ENCODE data around the gene SMPD3. TPM values are rescaled to one million over a fixed set of nuclear protein-coding genes. Genes with fewer than 3 reads are reported as not detected.

SMPD3 gene
- total RNA-seq, 1 donor from 2014 or later, result 5.6 TPM

DNA sequence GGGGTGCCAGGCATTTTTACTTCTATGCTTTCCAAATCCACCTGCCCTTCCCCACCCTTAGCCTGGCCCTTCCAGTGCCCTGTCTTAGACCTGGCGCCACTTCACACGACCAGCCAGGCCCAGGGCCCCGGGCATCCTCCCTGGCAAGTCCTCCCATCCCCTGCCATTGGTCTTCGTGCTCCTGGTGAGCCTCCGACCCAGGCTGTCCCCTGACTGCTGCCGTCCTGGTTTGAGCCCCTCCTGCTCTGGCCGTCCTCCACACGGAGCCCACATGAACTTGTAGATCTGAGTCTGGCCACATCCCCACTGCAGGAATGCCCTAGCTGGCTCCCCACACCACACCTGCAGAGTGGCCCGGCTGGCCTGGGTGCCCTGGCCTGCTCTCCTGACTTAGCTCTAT lies 93.5 kb downstream of the SMPD3 start:
- no peaks in the 10 kb centered on the region for H3K9me3 ChIP-seq
- H3K4me1 ChIP-seq, result peaks cover 11% of the 10 kb centered on the region
- H3K27me3 ChIP-seq, result no peaks in the 10 kb centered on the region
- intact Hi-C loops (cut with DNase I), result no loop called here
- ATAC-seq (no peak), DNase-seq (no peak)
- peaks cover 71% of the 10 kb centered on the region for H3K36me3 ChIP-seq
- H3K4me3 ChIP-seq, result no peak overlapping the region
- TF ChIP-seq, protein P1, sequence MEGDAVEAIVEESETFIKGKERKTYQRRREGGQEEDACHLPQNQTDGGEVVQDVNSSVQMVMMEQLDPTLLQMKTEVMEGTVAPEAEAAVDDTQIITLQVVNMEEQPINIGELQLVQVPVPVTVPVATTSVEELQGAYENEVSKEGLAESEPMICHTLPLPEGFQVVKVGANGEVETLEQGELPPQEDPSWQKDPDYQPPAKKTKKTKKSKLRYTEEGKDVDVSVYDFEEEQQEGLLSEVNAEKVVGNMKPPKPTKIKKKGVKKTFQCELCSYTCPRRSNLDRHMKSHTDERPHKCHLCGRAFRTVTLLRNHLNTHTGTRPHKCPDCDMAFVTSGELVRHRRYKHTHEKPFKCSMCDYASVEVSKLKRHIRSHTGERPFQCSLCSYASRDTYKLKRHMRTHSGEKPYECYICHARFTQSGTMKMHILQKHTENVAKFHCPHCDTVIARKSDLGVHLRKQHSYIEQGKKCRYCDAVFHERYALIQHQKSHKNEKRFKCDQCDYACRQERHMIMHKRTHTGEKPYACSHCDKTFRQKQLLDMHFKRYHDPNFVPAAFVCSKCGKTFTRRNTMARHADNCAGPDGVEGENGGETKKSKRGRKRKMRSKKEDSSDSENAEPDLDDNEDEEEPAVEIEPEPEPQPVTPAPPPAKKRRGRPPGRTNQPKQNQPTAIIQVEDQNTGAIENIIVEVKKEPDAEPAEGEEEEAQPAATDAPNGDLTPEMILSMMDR (IDR thresholded peaks at IDR 0.05), result no peak
- no peak overlapping the region for H3K27ac ChIP-seq

DNA sequence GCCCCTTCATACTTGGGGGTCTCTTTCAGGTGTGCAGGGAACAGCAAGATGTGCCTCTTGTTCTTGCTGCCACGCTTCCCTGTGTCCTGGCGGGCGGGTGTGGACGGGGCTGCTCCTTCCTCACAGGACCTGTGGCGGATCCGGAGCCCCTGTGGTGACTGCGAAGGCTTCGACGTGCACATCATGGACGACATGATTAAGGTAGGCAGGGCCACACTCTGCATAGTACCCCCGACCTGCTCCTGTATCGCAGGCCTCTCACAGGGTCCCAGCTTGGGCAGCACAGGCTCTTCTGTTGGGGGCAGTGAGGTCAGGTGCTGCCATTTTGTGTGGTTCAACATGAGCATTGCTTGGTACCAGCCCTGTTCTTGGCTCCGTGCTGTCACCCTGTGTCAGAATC lies 94.9 kb downstream of the SMPD3 start:
- no peak overlapping the region for H3K4me3 ChIP-seq

DNA sequence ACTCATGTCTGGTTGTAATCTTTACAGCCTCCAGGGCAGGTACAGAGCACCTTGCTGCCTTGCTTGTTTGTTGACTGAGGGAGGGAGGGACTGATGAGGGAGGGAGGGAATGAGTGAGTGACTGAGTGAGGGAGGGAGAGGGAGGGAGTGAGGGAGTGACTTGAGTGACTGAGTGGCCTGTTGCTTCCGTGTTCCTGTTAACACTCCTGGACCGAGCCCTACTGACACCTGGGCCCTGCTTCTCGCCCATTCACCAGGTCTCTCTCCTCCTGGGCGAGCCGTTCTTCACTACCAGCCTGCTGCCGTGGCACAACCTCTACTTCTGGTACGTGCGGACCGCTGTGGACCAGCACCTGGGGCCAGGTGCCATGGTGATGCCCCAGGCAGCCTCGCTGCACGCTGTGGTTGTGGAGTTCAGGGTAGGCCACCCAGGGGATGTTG lies 96.3 kb downstream of the SMPD3 start:
- peaks cover 87% of the 10 kb centered on the region for H3K36me3 ChIP-seq
- no peak for DNase-seq

More for the DNA sequence above, 94.9 kb downstream of the SMPD3 start:
- DNase-seq (no peak), ATAC-seq (no peak)
- Histone ChIP-seq H3K9me3 (no peaks in the 10 kb centered on the region), H3K4me1 (peaks cover 11% of the 10 kb centered on the region), H3K27ac (no peak overlapping the region), H3K27me3 (no peaks in the 10 kb centered on the region), H3K36me3 (peaks cover 86% of the 10 kb centered on the region)
- intact Hi-C loops (cut with DNase I), result no loop called here
- TF ChIP-seq, protein P1 (IDR thresholded peaks at IDR 0.05), result no peak

DNA sequence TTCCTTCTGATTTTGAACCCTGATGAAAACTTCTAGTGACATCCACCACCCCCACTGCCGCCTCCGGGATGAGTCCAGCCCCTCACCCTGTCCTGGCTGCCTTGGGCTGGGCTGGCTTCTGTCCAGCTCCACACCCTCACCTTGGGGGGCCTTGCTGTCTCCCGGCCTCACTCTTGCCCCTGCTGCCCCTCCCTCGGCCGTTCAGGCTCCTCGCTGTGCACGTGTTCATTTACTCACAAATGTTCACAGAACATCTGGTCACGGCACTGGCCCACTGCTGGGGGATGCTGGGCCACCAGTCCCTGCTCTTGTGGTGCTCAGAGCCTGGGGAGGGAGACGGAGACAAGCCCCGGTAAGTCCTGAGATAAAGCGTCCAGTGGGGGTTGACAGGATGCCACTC lies 96.8 kb downstream of the SMPD3 start:
- no peak overlapping the region for H3K4me3 ChIP-seq
- H3K36me3 ChIP-seq, result peaks cover 84% of the 10 kb centered on the region
- no peak overlapping the region for H3K27ac ChIP-seq
- no peaks in the 10 kb centered on the region for H3K27me3 ChIP-seq
- DNase-seq (no peak), ATAC-seq (no peak)
- H3K9me3 ChIP-seq, result no peaks in the 10 kb centered on the region
- intact Hi-C loops (cut with DNase I), result no loop called here
- H3K4me1 ChIP-seq, result peaks cover 11% of the 10 kb centered on the region
- TF ChIP-seq, protein P1 (IDR thresholded peaks at IDR 0.05), result no peak

More for the DNA sequence above, 96.3 kb downstream of the SMPD3 start:
- TF ChIP-seq, protein P1 (IDR thresholded peaks at IDR 0.05), result no peak
- H3K27ac ChIP-seq, result no peak overlapping the region
- no peaks in the 10 kb centered on the region for H3K9me3 ChIP-seq
- H3K4me3 ChIP-seq, result no peak overlapping the region
- no peaks in the 10 kb centered on the region for H3K27me3 ChIP-seq
- intact Hi-C loops (cut with DNase I), result no loop called here
- ATAC-seq, result peak; percentile 88
- peaks cover 11% of the 10 kb centered on the region for H3K4me1 ChIP-seq

DNA sequence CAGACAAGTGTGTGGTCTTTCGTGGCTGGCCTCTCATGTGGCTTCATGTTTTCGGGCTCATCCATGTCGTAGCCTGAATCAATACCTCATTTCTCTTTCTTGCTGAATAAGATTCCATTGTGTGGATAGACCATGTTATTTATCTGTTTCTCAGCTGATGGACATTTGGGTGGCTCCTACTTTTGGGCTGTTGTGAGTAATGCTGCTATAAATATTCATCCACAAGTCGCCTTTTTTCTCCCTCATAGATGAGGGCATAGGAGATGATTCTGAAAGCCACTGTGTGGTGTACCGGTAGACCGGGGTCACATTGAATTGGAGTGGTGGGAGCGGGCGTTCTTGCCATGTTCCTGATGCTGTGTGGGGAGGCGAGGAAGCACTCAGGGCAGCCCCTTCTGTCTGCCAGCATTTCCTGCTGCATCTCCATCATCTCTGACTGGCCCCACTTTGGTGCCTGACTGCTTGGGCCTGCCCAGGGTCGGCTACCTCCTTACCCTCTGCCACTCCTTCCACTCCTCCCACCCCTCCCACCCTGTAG lies 97.4 kb downstream of the SMPD3 start:
- H3K4me1 ChIP-seq, result peaks cover 8% of the 10 kb centered on the region
- H3K9me3 ChIP-seq, result no peaks in the 10 kb centered on the region
- H3K4me3 ChIP-seq, result no peak overlapping the region
- TF ChIP-seq, protein P1 (IDR thresholded peaks at IDR 0.05), result no peak
- intact Hi-C loops (cut with DNase I), result no loop called here
- DNase-seq (no peak), ATAC-seq (no peak)
- H3K27me3 ChIP-seq, result no peaks in the 10 kb centered on the region
- H3K27ac ChIP-seq, result no peak overlapping the region
- peaks cover 84% of the 10 kb centered on the region for H3K36me3 ChIP-seq
